ENCODE data around the gene BTNL8. TPM values are rescaled to one million over a fixed set of nuclear protein-coding genes. Genes with fewer than 3 reads are reported as not detected.

BTNL8 gene
- total and polyA plus RNA-seq, 2 of the 13 experiments (the other 11 are each of a cell fraction or from before 2014, with no cell fraction given): not detected

GRCh38 chr5:180990086-180990881, 91.3 kb downstream of the BTNL8 start (continued):
- no peak for TF ChIP-seq HMGXB3 (CRISPR knock-in tag; IDR thresholded peaks at IDR 0.05; ENCODE audit: borderline replicate concordance)
- no peak for TF ChIP-seq HNRNPLL (IDR thresholded peaks at IDR 0.05; ENCODE audit: low read depth, low read length, poor library complexity, severe bottlenecking)

- in situ Hi-C loops (cut with HindIII; ENCODE audit: extremely low pct_ligation_motif_present, low pct_unique_long_range_greater_than_20kb): no loop called here
- Histone ChIP-seq H3K27ac (ENCODE audit: extremely low read length, insufficient read depth, low read length) (no peak overlapping the region), H3K27me3 (ENCODE audit: control insufficient read depth in 1 of 2, insufficient read depth in 2 of 2, low read length in 2 of 2) (no peaks in the 10 kb centered on the region), H4K20me1 (ENCODE audit: insufficient read depth, low read length) (no peaks in the 10 kb centered on the region), H3K4me3 (replicated peaks in 1 of 3; ENCODE audit: insufficient read depth in 1 of 3, low read depth in 2 of 3, low read length in 3 of 3) (no peak overlapping the region), H3K4me1 (ENCODE audit: insufficient read depth, low read length) (no peaks in the 10 kb centered on the region), H3K9me3 (ENCODE audit: low read length) (no peaks in the 10 kb centered on the region), H3K9ac (ENCODE audit: insufficient read depth, low read depth, low read length) (no peak overlapping the region), H3K36me3 (replicated peaks in 1 of 2; ENCODE audit: control insufficient read depth in 1 of 2, insufficient read depth in 2 of 2, low read length in 2 of 2) (no peaks in the 10 kb centered on the region), H3K4me2 (ENCODE audit: low read depth, low read length) (no peak overlapping the region), H3K79me2 (ENCODE audit: insufficient read depth, low read length) (no peaks in the 10 kb centered on the region), H2AFZ (ENCODE audit: low read length) (no peak overlapping the region)
- FAIRE-seq (no peak), ATAC-seq (no peak), DNase-seq (ENCODE audit: low spot score) (no peak)
- CTCF ChIA-PET (ENCODE audit: low intra/inter-chr PET ratio, low total read pairs): no interaction called here
- BruUV-seq (replicated peaks): no TSS peak
- intact Hi-C loops (cut with micrococcal nuclease; ENCODE audit: unreplicated experiment): no loop called here
- POLR2A ChIA-PET: no interaction called here
- WGBS (ENCODE audit: low lambda C conversion rate): no CpG with 5 or more reads among the region's 5 CpGs
- TF ChIP-seq PCBP2 (optimal IDR thresholded peaks at IDR 0.05; ENCODE audit: low read depth, low read length, poor library complexity, severe bottlenecking) (no peak), PREB (CRISPR knock-in tag; IDR thresholded peaks at IDR 0.05) (no peak), ZKSCAN5 (CRISPR knock-in tag; IDR thresholded peaks at IDR 0.05) (no peak), RERE (CRISPR knock-in tag; IDR thresholded peaks at IDR 0.05; ENCODE audit: low read depth) (no peak), ZBTB1 (CRISPR knock-in tag; IDR thresholded peaks at IDR 0.05; ENCODE audit: borderline replicate concordance) (no peak), ELF1 (CRISPR knock-in tag; IDR thresholded peaks at IDR 0.05) (no peak), SP4 (CRISPR knock-in tag; IDR thresholded peaks at IDR 0.05) (no peak), ZNF83 (CRISPR knock-in tag; IDR thresholded peaks at IDR 0.05; ENCODE audit: borderline replicate concordance) (no peak)
These were observed 91.9 kb downstream of the BTNL8 start for GRCh38 chr5:180990882-180991242.

Data from HepG2 (cell line).